ENCODE results near the gene SCN1B.
A peak's percentile ranks its signal among the peaks of the same experiment; 100 is the strongest.
"Not testable (repeated sequence)": the region's sequence is repeated elsewhere in the genome, so short reads cannot be mapped to it uniquely, and the experiment has no call there.

The SCN1B gene

GRCh38 chr19:35013041-35013819, 17.0 kb upstream of the SCN1B start:
- no peak overlapping the region for H2BK120ac ChIP-seq (ENCODE audit: low read depth, low read length)
- peak overlapping the region; percentile 20 for H3K23ac ChIP-seq (ENCODE audit: low read depth, low read length, poor library complexity)
- H3K9me3 ChIP-seq (replicated peaks in 1 of 2; ENCODE audit: control insufficient read depth in 2 of 2, insufficient read depth in 1 of 2, low read depth in 1 of 2, low read length in 2 of 2) = peaks cover 0 to 2% of the 10 kb centered on the region in 2 donors
- peaks cover 57 to 94% of the 10 kb centered on the region in 2 donors for H3K36me3 ChIP-seq (replicated peaks in 1 of 2; ENCODE audit: control insufficient read depth in 2 of 2, insufficient read depth in 2 of 2, low read length in 2 of 2)
- no CpG with 5 or more reads among the region's 32 CpGs for WGBS, 2 donors (ENCODE audit: extremely low coverage in 2 of 2, insufficient read length in 2 of 2, insufficient replicate concordance in 1 of 2)
- H3K4ac ChIP-seq (ENCODE audit: low read length) = no peak overlapping the region
- no peak overlapping the region for H2AK5ac ChIP-seq (ENCODE audit: low read depth, low read length)
- H3K9ac ChIP-seq (ENCODE audit: low read depth, low read length, poor library complexity) = no peak overlapping the region
- H4K8ac ChIP-seq (ENCODE audit: low read depth, low read length) = no peak overlapping the region
- no peak overlapping the region for H2BK12ac ChIP-seq (ENCODE audit: low read length)
- H3K4me1 ChIP-seq (ENCODE audit: control insufficient read depth in 2 of 2, insufficient read depth in 1 of 2, low read depth in 1 of 2, low read length in 2 of 2) = no peaks in the 10 kb centered on the region
- H3K27ac ChIP-seq (replicated peaks; ENCODE audit: low read length) = no peak overlapping the region
- no peak overlapping the region for H2BK15ac ChIP-seq (ENCODE audit: low read length)
- H2AFZ ChIP-seq (ENCODE audit: low read length) = no peak overlapping the region
- no peak overlapping the region for H3K18ac ChIP-seq (ENCODE audit: low read length)
- no peak overlapping the region for H3K4me2 ChIP-seq (ENCODE audit: insufficient read depth, low read length, poor library complexity, severe bottlenecking)
- H3K4me3 ChIP-seq (ENCODE audit: low read length in 2 of 2) = no peak overlapping the region
- peaks cover 6% of the 10 kb centered on the region for H3K79me1 ChIP-seq (ENCODE audit: low read depth, low read length)
- DNase-seq (ENCODE audit: low spot score) = no peak
- H3K14ac ChIP-seq (ENCODE audit: low read length) = no peak overlapping the region
- H3K27me3 ChIP-seq (ENCODE audit: control insufficient read depth in 3 of 3, insufficient read depth in 3 of 3, low read depth in 1 of 3, low read length in 3 of 3) = no peaks in the 10 kb centered on the region
- H4K91ac ChIP-seq (ENCODE audit: low read depth, low read length, poor library complexity) = no peak overlapping the region
- H2BK5ac ChIP-seq (ENCODE audit: low read length) = no peak overlapping the region

- Histone ChIP-seq H3K4me2 (ENCODE audit: insufficient read depth, low read length, poor library complexity, severe bottlenecking) (no peak overlapping the region), H3K18ac (ENCODE audit: low read length) (no peak overlapping the region), H3K79me1 (ENCODE audit: low read depth, low read length) (peaks cover 6% of the 10 kb centered on the region), H3K27ac (replicated peaks; ENCODE audit: low read length) (no peak overlapping the region), H2BK15ac (ENCODE audit: low read length) (no peak overlapping the region), H2BK12ac (ENCODE audit: low read length) (no peak overlapping the region), H2BK120ac (ENCODE audit: low read depth, low read length) (no peak overlapping the region), H3K4ac (ENCODE audit: low read length) (no peak overlapping the region), H4K8ac (ENCODE audit: low read depth, low read length) (no peak overlapping the region), H3K14ac (ENCODE audit: low read length) (no peak overlapping the region), H3K23ac (ENCODE audit: low read depth, low read length, poor library complexity) (peak overlapping the region; percentile 20), H3K4me1 (ENCODE audit: control insufficient read depth in 2 of 2, insufficient read depth in 1 of 2, low read depth in 1 of 2, low read length in 2 of 2) (no peaks in the 10 kb centered on the region), H3K36me3 (replicated peaks in 1 of 2; ENCODE audit: control insufficient read depth in 2 of 2, insufficient read depth in 2 of 2, low read length in 2 of 2) (peaks cover 65 to 97% of the 10 kb centered on the region in 2 donors), H2AK5ac (ENCODE audit: low read depth, low read length) (no peak overlapping the region), H3K4me3 (ENCODE audit: low read length in 2 of 2) (no peak overlapping the region), H2BK5ac (ENCODE audit: low read length) (no peak overlapping the region), H4K91ac (ENCODE audit: low read depth, low read length, poor library complexity) (no peak overlapping the region), H3K9ac (ENCODE audit: low read depth, low read length, poor library complexity) (no peak overlapping the region), H3K27me3 (ENCODE audit: control insufficient read depth in 3 of 3, insufficient read depth in 3 of 3, low read depth in 1 of 3, low read length in 3 of 3) (no peaks in the 10 kb centered on the region), H2AFZ (ENCODE audit: low read length) (no peak overlapping the region), H3K9me3 (replicated peaks in 1 of 2; ENCODE audit: control insufficient read depth in 2 of 2, insufficient read depth in 1 of 2, low read depth in 1 of 2, low read length in 2 of 2) (peaks cover 0 to 2% of the 10 kb centered on the region in 2 donors)
- WGBS, 2 donors (ENCODE audit: extremely low coverage in 2 of 2, insufficient read length in 2 of 2, insufficient replicate concordance in 1 of 2) = no CpG with 5 or more reads among the region's 23 CpGs
- DNase-seq (ENCODE audit: low spot score) = no peak
These were observed 16.2 kb upstream of the SCN1B start for GRCh38 chr19:35013820-35014754.

- H3K27ac ChIP-seq (replicated peaks; ENCODE audit: low read length); H4K8ac ChIP-seq (ENCODE audit: low read depth, low read length); H2BK12ac ChIP-seq (ENCODE audit: low read length); H3K9me3 ChIP-seq (replicated peaks in 1 of 2; ENCODE audit: control insufficient read depth in 2 of 2, insufficient read depth in 1 of 2, low read depth in 1 of 2, low read length in 2 of 2); H2AFZ ChIP-seq (ENCODE audit: low read length); H3K4me1 ChIP-seq (ENCODE audit: control insufficient read depth in 2 of 2, insufficient read depth in 1 of 2, low read depth in 1 of 2, low read length in 2 of 2); H3K79me1 ChIP-seq (ENCODE audit: low read depth, low read length); H2BK120ac ChIP-seq (ENCODE audit: low read depth, low read length); H2BK15ac ChIP-seq (ENCODE audit: low read length); H3K14ac ChIP-seq (ENCODE audit: low read length); H3K4me3 ChIP-seq (ENCODE audit: low read length in 2 of 2); H2BK5ac ChIP-seq (ENCODE audit: low read length); H3K18ac ChIP-seq (ENCODE audit: low read length); H3K9ac ChIP-seq (ENCODE audit: low read depth, low read length, poor library complexity); DNase-seq (ENCODE audit: low spot score); H3K4me2 ChIP-seq (ENCODE audit: insufficient read depth, low read length, poor library complexity, severe bottlenecking); H2AK5ac ChIP-seq (ENCODE audit: low read depth, low read length); H4K91ac ChIP-seq (ENCODE audit: low read depth, low read length, poor library complexity); H3K23ac ChIP-seq (ENCODE audit: low read depth, low read length, poor library complexity); H3K4ac ChIP-seq (ENCODE audit: low read length); H3K27me3 ChIP-seq (ENCODE audit: control insufficient read depth in 3 of 3, insufficient read depth in 3 of 3, low read depth in 1 of 3, low read length in 3 of 3): not testable (repeated sequence)
- peaks cover 64 to 97% of the 10 kb centered on the region in 2 donors for H3K36me3 ChIP-seq (replicated peaks in 1 of 2; ENCODE audit: control insufficient read depth in 2 of 2, insufficient read depth in 2 of 2, low read length in 2 of 2)
- no CpG with 5 or more reads among the region's 4 CpGs for WGBS, 2 donors (ENCODE audit: extremely low coverage in 2 of 2, insufficient read length in 2 of 2, insufficient replicate concordance in 1 of 2)
These were observed 15.5 kb upstream of the SCN1B start for GRCh38 chr19:35014774-35015173.
